ENCODE data around the gene SFTA2. TPM values are rescaled to one million over a fixed set of nuclear protein-coding genes. Genes with fewer than 3 reads are reported as not detected.

Gene SFTA2
- total and polyA plus RNA-seq, 12 donors = not detected

DNA sequence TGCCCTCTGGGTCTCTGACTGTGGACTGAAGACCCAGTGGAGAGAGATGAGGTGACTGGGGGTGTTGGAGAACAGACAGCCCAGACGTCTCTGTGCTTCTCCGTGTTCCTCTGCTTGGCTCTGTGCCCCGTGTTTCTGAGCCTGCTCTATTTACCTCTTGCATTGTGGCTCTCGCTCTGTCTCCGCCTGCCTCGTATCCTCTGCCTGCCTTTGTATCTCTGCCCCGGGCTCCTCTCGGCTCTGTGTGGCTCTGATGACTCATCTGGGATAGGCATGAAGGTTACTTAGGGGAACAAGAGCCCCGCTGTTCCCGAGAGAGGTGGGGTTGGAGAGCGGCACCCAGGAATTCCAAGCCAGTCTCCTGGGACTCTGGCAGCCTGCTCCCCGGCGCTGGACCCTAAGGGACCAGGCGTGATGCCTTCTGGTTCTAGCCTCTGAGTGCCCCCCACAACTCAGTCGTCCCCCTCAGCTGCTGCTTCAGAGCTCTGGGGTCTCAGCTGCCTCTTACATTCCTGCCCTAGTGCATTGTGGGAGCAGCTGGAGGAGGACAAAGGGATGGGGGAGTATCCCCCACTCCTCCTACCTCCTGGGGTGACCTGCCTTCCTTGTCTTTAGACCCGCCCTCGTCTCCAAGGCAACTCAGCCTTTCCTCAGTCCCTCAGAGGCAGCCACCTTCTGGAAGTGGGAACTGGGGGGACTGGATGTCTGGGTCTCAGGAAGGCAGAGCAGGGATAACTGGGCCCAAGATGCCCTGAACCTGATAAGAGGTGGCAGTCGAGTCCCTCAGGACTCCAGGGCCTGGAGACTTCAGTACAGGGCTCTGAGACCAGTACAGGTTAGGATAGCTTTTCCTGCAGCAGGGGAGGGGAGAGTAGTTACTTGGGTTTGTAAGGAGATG lies 45.7 kb downstream of the SFTA2 start:
- Histone ChIP-seq H3K27me3 (peaks cover 0 to 22% (median 0%) of the 10 kb centered on the region in 7 donors), H3K4me3 (peak overlapping the region in 9 of 10 donors; percentile 9 to 96 (median 74)), H3K4me1 (peaks cover 13 to 69% (median 36%) of the 10 kb centered on the region in 9 donors), H3K9me3 (no peaks in the 10 kb centered on the region), H3K36me3 (peaks cover 0 to 25% (median 0%) of the 10 kb centered on the region in 9 donors), H3K27ac (peak overlapping the region in 7 of 10 donors; percentile 43 to 90 (median 85))
- intact Hi-C loops (cut with DNase I) = loop anchor here in 4 of 10 donors (1.0 to 10.0 kb wide), 4 partner anchors 22 to 201 kb away; partner anchors contain the start of genes FLOT1 (in 1 of the 4), GTF2H4 (in 1 of the 4), IER3 (in 1 of the 4) and PPP1R18 (in 1 of the 4)
- DNase-seq = peak in 1 of 2 donors; percentile 46
- TF ChIP-seq, protein P1, sequence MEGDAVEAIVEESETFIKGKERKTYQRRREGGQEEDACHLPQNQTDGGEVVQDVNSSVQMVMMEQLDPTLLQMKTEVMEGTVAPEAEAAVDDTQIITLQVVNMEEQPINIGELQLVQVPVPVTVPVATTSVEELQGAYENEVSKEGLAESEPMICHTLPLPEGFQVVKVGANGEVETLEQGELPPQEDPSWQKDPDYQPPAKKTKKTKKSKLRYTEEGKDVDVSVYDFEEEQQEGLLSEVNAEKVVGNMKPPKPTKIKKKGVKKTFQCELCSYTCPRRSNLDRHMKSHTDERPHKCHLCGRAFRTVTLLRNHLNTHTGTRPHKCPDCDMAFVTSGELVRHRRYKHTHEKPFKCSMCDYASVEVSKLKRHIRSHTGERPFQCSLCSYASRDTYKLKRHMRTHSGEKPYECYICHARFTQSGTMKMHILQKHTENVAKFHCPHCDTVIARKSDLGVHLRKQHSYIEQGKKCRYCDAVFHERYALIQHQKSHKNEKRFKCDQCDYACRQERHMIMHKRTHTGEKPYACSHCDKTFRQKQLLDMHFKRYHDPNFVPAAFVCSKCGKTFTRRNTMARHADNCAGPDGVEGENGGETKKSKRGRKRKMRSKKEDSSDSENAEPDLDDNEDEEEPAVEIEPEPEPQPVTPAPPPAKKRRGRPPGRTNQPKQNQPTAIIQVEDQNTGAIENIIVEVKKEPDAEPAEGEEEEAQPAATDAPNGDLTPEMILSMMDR (IDR thresholded peaks at IDR 0.05) = no peak
- 19 to 29% methylated on average over 18 of the region's 18 CpGs for WGBS, 2 donors
- peak in 6 of 8 donors; percentile 45 to 71 (median 58) for ATAC-seq

DNA sequence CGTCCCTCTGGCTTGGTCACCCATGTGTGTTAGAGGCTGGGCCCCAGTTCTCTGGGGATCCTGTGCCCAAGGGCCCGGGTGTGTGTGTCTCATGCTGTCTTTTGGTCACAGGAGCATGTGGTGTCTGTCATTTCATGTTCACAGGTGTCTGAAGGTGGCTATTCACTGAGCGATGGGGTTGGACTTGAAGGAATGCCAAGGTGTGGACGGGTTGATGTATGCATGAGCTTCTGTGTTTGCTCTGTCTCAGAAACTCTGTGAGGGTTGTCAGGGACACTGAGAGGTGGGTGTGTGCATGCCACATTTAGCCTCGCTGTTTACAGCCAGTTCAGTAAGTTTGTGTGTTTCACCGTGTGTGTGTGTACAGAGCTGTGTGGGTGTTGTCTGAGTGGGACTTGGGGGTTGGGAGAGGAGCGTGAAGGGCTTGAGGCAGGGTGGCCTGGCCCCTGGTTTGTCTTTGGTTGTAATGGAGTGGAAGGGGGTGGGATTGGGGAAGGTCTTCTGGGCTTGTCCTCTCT lies 46.4 kb downstream of the SFTA2 start:
- H3K4me1 ChIP-seq = peaks cover 13 to 67% (median 36%) of the 10 kb centered on the region in 9 donors
- H3K27ac ChIP-seq = peak overlapping the region in 7 of 10 donors; percentile 19 to 90 (median 85)
- TF ChIP-seq, protein P1 (IDR thresholded peaks at IDR 0.05) = no peak
- peak overlapping the region in 9 of 10 donors; percentile 53 to 96 (median 74) for H3K4me3 ChIP-seq
- intact Hi-C loops (cut with DNase I) = loop anchor here in 4 of 10 donors (1.0 to 10.0 kb wide), 4 partner anchors 23 to 201 kb away; partner anchors contain the start of genes FLOT1 (in 1 of the 4), GTF2H4 (in 1 of the 4), IER3 (in 1 of the 4) and PPP1R18 (in 1 of the 4)
- ATAC-seq = peak in 4 of 8 donors; percentile 16 to 27 (median 20)
- peaks cover 0 to 18% (median 0%) of the 10 kb centered on the region in 9 donors for H3K36me3 ChIP-seq
- no peaks in the 10 kb centered on the region for H3K9me3 ChIP-seq
- H3K27me3 ChIP-seq = peaks cover 0 to 22% (median 0%) of the 10 kb centered on the region in 7 donors
- WGBS, 2 donors = 25 to 40% methylated on average over 7 of the region's 7 CpGs
- DNase-seq = no peak

DNA sequence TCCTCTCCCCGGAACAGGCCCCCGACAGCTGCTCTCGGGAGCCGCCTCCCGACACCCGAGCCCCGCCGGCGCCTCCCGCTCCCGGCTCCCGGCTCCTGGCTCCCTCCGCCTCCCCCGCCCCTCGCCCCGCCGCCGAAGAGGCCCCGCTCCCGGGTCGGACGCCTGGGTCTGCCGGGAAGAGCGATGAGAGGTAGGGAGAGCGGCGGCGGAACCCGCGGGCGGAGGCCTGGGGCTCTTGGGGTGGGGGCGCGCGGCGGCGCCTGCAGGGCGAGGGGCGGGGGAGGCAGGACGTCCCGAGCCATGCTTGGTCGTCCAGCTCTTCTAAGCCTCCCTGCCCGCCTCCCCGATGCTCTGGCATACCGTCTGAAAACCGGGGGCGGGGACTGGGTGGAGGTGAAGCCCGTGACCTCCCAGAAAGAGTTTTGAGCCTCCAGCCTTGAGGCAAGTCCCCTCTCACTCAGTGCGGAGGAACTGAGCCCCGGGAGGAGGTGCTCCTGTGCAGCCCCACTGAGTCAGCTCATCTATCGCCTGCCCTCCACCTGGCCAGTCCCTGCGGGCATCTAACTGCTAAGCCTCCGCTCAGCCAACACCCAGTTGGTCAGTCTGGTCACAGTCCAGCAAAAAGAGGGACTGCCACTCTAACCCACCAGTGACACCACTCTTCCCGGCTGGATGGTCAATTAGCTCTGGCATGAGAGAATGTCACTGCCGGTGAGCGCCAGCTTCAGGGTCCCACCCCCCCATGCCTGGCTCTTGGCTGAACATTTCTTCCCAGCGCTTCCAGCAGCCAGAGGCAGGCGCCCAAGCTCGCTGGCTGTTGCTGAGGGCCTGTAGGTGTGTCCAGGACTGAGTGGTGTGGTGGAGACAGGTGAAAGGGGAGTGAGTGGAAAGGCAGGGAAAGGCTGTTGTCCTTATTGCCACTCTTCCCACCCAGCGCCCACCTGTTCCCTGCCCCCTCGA lies 47.2 kb downstream of the SFTA2 start:
- TF ChIP-seq, protein P1 (IDR thresholded peaks at IDR 0.05) = no peak
- peak in 1 of 2 donors; percentile 34 for DNase-seq
- peaks cover 13 to 60% (median 36%) of the 10 kb centered on the region in 9 donors for H3K4me1 ChIP-seq
- intact Hi-C loops (cut with DNase I) = loop anchor here in 4 of 10 donors (1.0 to 10.0 kb wide), 5 partner anchors 24 to 200 kb away; partner anchors contain the start of genes FLOT1 (in 2 of the 4), IER3 (in 2 of the 4), GTF2H4 (in 1 of the 4) and PPP1R18 (in 1 of the 4)
- no peaks in the 10 kb centered on the region for H3K9me3 ChIP-seq
- H3K27ac ChIP-seq = peak overlapping the region; percentile 43 to 90 (median 84)
- H3K27me3 ChIP-seq = peaks cover 0 to 22% (median 0%) of the 10 kb centered on the region in 7 donors
- ATAC-seq = peak; percentile 18 to 64 (median 38)
- 3 to 6% methylated on average over 50 to 59 of the region's 59 CpGs for WGBS, 2 donors
- peaks cover 0 to 12% (median 0%) of the 10 kb centered on the region in 9 donors for H3K36me3 ChIP-seq
- H3K4me3 ChIP-seq = peak overlapping the region; percentile 53 to 96 (median 74)

Data from heart right ventricle (tissue), 16 donors.